ENCODE data around the gene EXOC6B.
"Not testable (repeated sequence)": the region's sequence is repeated elsewhere in the genome, so short reads cannot be mapped to it uniquely, and the experiment has no call there.

Gene EXOC6B

GRCh38 chr2:72602095-72602494, 223.7 kb downstream of the EXOC6B start:
- no peak overlapping the region for H3K9ac ChIP-seq (ENCODE audit: low read depth, low read length, poor library complexity, severe bottlenecking)
- no peaks in the 10 kb centered on the region for H3K79me2 ChIP-seq (ENCODE audit: insufficient read depth, low read length)
- H3F3A ChIP-seq (ENCODE audit: low read depth) = no peaks in the 10 kb centered on the region
- no peaks in the 10 kb centered on the region for H3K36me3 ChIP-seq (ENCODE audit: insufficient read depth, low read length)
- no peaks in the 10 kb centered on the region for H3K9me2 ChIP-seq (replicated peaks; ENCODE audit: low read depth, low read length)
- no peak overlapping the region for H3K4me2 ChIP-seq (ENCODE audit: low read depth, low read length, poor library complexity, severe bottlenecking)
- no peaks in the 10 kb centered on the region for H3K4me1 ChIP-seq (ENCODE audit: insufficient read depth, low read length, poor library complexity, severe bottlenecking)
- no peaks in the 10 kb centered on the region for H4K20me1 ChIP-seq (ENCODE audit: insufficient read depth, low read length, poor library complexity, severe bottlenecking)
- TF ChIP-seq CTCF (conservative IDR thresholded peaks at IDR 0.05; ENCODE audit: low read length) = no peak
- TF ChIP-seq EZH2phosphoT487 (IDR thresholded peaks at IDR 0.05; ENCODE audit: borderline replicate concordance) = no peak
- no peak overlapping the region for H3K4me3 ChIP-seq (ENCODE audit: low read length, poor library complexity, severe bottlenecking)
- no peaks in the 10 kb centered on the region for H3K27me3 ChIP-seq (ENCODE audit: insufficient read depth, low read length, poor library complexity, severe bottlenecking)
- H2AFZ ChIP-seq (ENCODE audit: low read length) = no peak overlapping the region
- H3K9me3 ChIP-seq (ENCODE audit: insufficient read depth, low read depth, low read length) = no peaks in the 10 kb centered on the region

GRCh38 chr2:72583836-72584235, 242.0 kb downstream of the EXOC6B start:
- H3K79me2 ChIP-seq (ENCODE audit: insufficient read depth, low read length); H2AFZ ChIP-seq (ENCODE audit: low read length); H3K9me3 ChIP-seq (ENCODE audit: insufficient read depth, low read depth, low read length); H3F3A ChIP-seq (ENCODE audit: low read depth); H3K9me2 ChIP-seq (replicated peaks; ENCODE audit: low read depth, low read length); H3K9ac ChIP-seq (ENCODE audit: low read depth, low read length, poor library complexity, severe bottlenecking); H4K20me1 ChIP-seq (ENCODE audit: insufficient read depth, low read length, poor library complexity, severe bottlenecking); H3K36me3 ChIP-seq (ENCODE audit: insufficient read depth, low read length); H3K4me2 ChIP-seq (ENCODE audit: low read depth, low read length, poor library complexity, severe bottlenecking); H3K27me3 ChIP-seq (ENCODE audit: insufficient read depth, low read length, poor library complexity, severe bottlenecking); H3K4me3 ChIP-seq (ENCODE audit: low read length, poor library complexity, severe bottlenecking); H3K4me1 ChIP-seq (ENCODE audit: insufficient read depth, low read length, poor library complexity, severe bottlenecking): not testable (repeated sequence)

- H3K36me3 ChIP-seq (ENCODE audit: insufficient read depth, low read length) = no peaks in the 10 kb centered on the region
- no peaks in the 10 kb centered on the region for H3K9me2 ChIP-seq (replicated peaks; ENCODE audit: low read depth, low read length)
- H3F3A ChIP-seq (ENCODE audit: low read depth) = no peaks in the 10 kb centered on the region
- H3K79me2 ChIP-seq (ENCODE audit: insufficient read depth, low read length) = no peaks in the 10 kb centered on the region
- H3K4me2 ChIP-seq (ENCODE audit: low read depth, low read length, poor library complexity, severe bottlenecking) = no peak overlapping the region
- no peaks in the 10 kb centered on the region for H3K9me3 ChIP-seq (ENCODE audit: insufficient read depth, low read depth, low read length)
- no peaks in the 10 kb centered on the region for H4K20me1 ChIP-seq (ENCODE audit: insufficient read depth, low read length, poor library complexity, severe bottlenecking)
- no peaks in the 10 kb centered on the region for H3K27me3 ChIP-seq (ENCODE audit: insufficient read depth, low read length, poor library complexity, severe bottlenecking)
- H2AFZ ChIP-seq (ENCODE audit: low read length) = no peak overlapping the region
- H3K9ac ChIP-seq (ENCODE audit: low read depth, low read length, poor library complexity, severe bottlenecking) = no peak overlapping the region
- no peaks in the 10 kb centered on the region for H3K4me1 ChIP-seq (ENCODE audit: insufficient read depth, low read length, poor library complexity, severe bottlenecking)
- H3K4me3 ChIP-seq (ENCODE audit: low read length, poor library complexity, severe bottlenecking) = no peak overlapping the region
- TF ChIP-seq CTCF (conservative IDR thresholded peaks at IDR 0.05; ENCODE audit: low read length) = no peak
- no peak for TF ChIP-seq EZH2phosphoT487 (IDR thresholded peaks at IDR 0.05; ENCODE audit: borderline replicate concordance)
These were observed 242.5 kb downstream of the EXOC6B start for GRCh38 chr2:72583376-72583775.

GRCh38 chr2:72581560-72582181, 244.2 kb downstream of the EXOC6B start:
- no peaks in the 10 kb centered on the region for H3F3A ChIP-seq (ENCODE audit: low read depth)
- H3K9me3 ChIP-seq (ENCODE audit: insufficient read depth, low read depth, low read length) = no peaks in the 10 kb centered on the region
- H3K4me2 ChIP-seq (ENCODE audit: low read depth, low read length, poor library complexity, severe bottlenecking) = no peak overlapping the region
- no peak overlapping the region for H2AFZ ChIP-seq (ENCODE audit: low read length)
- no peaks in the 10 kb centered on the region for H3K36me3 ChIP-seq (ENCODE audit: insufficient read depth, low read length)
- H3K79me2 ChIP-seq (ENCODE audit: insufficient read depth, low read length) = no peaks in the 10 kb centered on the region
- H3K4me1 ChIP-seq (ENCODE audit: insufficient read depth, low read length, poor library complexity, severe bottlenecking) = no peaks in the 10 kb centered on the region
- H3K4me3 ChIP-seq (ENCODE audit: low read length, poor library complexity, severe bottlenecking) = no peak overlapping the region
- no peak overlapping the region for H3K9ac ChIP-seq (ENCODE audit: low read depth, low read length, poor library complexity, severe bottlenecking)
- TF ChIP-seq EZH2phosphoT487 (IDR thresholded peaks at IDR 0.05; ENCODE audit: borderline replicate concordance) (no peak), CTCF (conservative IDR thresholded peaks at IDR 0.05; ENCODE audit: low read length) (peak; percentile 22)
- H3K27me3 ChIP-seq (ENCODE audit: insufficient read depth, low read length, poor library complexity, severe bottlenecking) = no peaks in the 10 kb centered on the region
- H3K9me2 ChIP-seq (replicated peaks; ENCODE audit: low read depth, low read length) = no peaks in the 10 kb centered on the region
- no peaks in the 10 kb centered on the region for H4K20me1 ChIP-seq (ENCODE audit: insufficient read depth, low read length, poor library complexity, severe bottlenecking)
